ENCODE measurements around the gene CSNK1G1.
"Not testable (repeated sequence)": the region's sequence is repeated elsewhere in the genome, so short reads cannot be mapped to it uniquely, and the experiment has no call there.

Gene CSNK1G1

GRCh38 chr15:64235552-64235951 lies 120.4 kb downstream of the CSNK1G1 start:
- no peak for DNase-seq

DNA sequence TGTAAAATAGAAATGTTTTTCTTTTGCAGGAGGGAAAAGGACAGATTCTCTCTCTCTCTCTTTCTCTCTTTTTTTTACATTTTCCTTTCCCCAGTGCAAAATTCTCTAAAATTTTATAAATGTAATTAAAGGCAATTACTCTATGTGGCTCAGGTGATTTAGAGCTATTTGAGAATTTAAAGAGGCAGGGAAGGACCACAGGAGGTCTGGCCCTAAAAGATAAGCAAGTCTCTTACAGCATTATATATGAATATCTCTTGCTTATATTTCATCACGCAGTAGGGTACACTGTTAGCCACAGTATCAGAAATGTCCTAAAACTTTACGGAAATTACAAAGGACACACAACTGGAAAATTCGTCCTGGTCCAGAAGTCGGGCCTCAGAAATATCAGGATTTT lies 122.7 kb downstream of the CSNK1G1 start:
- no peak for DNase-seq

- DNase-seq = no peak
Measured at GRCh38 chr15:64232400-64232799, 123.6 kb downstream of the CSNK1G1 start.

- no peak for DNase-seq
Measured at GRCh38 chr15:64229129-64229724, 126.7 kb downstream of the CSNK1G1 start.

GRCh38 chr15:64225804-64226203 lies 130.2 kb downstream of the CSNK1G1 start:
- DNase-seq = no peak

GRCh38 chr15:64224511-64224910 lies 131.5 kb downstream of the CSNK1G1 start:
- DNase-seq = no peak

GRCh38 chr15:64223882-64224281 lies 132.1 kb downstream of the CSNK1G1 start:
- DNase-seq = no peak

DNA sequence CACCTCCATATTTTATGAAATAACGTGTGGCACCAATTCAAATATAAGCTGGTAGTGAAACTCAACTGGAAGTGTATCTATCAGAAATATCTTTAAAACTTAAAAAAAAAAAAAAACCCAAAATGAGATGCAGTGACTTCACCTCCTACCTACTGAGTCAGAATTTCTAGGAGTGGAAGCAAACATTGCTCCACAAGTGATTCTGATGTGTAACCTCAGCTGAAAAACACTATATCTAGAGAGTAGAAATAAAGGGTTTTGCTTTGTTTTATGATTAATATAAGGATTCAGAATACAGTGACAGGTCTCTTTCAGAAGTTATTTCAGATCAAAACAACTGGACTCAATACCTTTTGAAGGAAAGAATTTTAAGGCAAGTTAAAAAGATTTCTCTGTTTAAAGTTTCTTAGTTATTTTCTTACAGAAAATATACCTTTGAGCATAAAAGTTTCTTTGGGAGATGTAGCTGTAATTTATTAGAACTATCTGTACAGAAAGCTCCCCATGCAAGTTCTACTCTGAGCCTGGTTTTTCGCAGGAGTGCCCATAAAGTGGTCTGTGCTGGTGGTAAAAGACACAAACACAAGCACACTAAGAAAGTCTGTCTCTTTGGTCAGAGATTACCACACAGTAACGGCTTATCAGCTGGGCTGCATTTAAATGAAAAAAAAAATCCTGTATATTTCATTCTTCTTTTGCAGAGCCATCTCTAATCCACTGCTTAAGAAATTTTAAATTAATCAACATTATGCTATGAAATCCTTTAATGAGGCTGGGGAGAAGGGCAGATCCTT lies 133.2 kb downstream of the CSNK1G1 start:
- DNase-seq = no peak

GRCh38 chr15:64221911-64222310 lies 134.1 kb downstream of the CSNK1G1 start:
- DNase-seq = not testable (repeated sequence)

DNA sequence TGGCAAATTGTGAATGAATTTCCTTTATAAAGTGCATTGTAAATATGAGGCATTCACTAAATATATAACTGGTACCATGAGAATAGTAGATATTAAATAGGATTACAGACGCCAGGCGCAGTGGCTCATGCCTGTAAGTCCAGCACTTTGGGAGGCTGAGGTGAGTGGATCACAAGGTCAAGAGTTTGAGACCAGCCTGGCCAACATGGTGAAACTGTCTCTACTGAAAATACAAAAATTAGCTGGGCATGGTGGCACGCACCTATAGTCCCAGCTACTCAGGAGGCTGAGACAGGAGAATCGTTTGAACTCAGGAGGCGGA lies 138.6 kb downstream of the CSNK1G1 start:
- not testable (repeated sequence) for DNase-seq

DNA sequence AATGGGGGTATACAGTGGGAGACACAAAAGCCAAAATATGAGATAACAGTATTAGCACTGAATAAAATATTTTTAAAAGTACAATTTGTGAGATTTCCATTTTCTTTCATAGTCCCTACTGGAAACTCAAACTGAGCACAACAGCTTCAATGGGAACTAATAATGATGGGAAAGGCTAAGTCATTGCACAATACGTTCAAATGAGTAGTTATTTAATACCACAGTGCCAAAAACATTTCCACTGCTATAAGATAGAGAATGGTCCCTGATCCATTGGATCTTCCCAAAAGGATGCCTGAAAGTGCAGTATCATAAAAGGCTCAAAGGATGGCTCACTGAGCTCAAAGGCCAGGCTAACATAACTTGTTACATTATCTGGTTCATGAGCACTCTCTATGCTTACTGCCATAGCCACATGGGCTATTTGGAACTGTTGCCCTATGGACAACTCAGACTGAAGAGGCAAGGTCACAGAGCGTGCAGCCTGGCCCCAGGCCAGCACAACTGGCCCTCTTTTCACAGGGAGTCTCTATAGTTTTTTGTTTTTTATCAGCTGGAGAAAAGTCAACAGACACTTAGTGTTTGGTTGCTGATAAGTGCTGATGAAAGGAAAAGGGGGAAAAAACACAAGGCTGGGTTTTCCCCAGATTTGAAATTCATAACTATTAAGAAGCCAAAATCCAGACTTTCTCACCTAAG lies 139.1 kb downstream of the CSNK1G1 start:
- no peak for DNase-seq

DNA sequence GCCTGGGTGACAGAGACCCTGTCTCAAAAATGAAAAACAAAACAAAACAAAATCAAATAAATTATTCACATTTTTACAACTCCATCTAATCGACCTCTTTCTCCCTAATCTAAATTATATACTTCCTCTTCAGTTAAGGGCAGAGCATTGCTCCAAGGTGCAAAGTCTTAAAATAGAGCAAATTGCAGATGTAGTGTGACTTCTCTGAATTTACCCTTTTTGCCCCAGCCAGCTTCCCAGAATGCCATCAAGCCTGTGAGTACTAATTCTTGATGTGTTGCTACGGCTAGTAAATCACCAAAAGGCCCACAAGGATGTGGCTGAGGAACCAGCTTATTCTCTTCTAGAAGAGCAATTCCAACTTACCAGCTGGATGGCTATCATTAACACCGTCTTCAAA lies 139.8 kb downstream of the CSNK1G1 start:
- DNase-seq = no peak

- no peak for DNase-seq
Measured at GRCh38 chr15:64213646-64214045, 142.3 kb downstream of the CSNK1G1 start.

GRCh38 chr15:64211696-64212095 lies 144.3 kb downstream of the CSNK1G1 start:
- no peak for DNase-seq

DNA sequence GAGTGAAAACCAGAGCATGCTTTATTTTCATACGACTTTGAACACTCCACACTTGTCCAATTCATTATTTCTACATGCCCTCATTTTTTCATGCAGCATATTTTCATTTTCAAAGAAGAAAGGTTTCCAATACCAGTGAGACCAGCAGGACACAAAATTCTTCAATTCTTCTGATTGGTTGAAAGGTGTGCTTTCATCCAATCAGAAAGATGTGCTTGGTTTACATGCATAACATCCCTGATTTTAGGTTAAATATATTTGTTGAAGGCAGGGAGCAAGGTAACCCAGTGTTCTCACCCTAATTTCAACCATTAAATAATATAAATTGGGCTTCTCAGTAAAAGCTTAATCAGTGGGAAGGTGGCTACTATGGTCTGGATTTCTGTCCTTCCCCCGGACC lies 145.6 kb downstream of the CSNK1G1 start:
- no peak for DNase-seq

- no peak for DNase-seq
Measured at GRCh38 chr15:64209680-64210334, 146.2 kb downstream of the CSNK1G1 start.

GRCh38 chr15:64205202-64205601 lies 150.8 kb downstream of the CSNK1G1 start:
- no peak for DNase-seq

- no peak for DNase-seq
Measured at GRCh38 chr15:64197425-64197824, 158.5 kb downstream of the CSNK1G1 start.

DNA sequence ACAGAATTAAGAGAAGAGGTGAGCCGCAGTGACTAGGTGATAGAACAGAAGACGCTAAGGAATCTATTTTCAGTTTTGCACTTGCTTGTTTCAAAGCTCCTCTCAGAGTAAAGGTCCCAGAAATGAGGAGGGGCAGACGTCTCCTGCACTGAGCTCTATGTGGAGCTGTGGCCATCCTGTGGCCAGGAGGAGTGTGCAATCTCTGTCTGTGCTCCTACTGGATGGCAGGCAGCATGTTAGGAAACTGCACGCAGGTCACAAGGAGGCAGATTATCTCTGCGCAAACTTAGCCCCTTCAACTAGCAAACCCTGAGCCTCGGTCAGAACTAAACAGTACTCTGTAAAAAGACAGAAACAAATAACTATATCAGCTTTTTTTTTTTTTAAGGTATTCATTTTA lies 162.0 kb downstream of the CSNK1G1 start:
- DNase-seq = no peak

DNA sequence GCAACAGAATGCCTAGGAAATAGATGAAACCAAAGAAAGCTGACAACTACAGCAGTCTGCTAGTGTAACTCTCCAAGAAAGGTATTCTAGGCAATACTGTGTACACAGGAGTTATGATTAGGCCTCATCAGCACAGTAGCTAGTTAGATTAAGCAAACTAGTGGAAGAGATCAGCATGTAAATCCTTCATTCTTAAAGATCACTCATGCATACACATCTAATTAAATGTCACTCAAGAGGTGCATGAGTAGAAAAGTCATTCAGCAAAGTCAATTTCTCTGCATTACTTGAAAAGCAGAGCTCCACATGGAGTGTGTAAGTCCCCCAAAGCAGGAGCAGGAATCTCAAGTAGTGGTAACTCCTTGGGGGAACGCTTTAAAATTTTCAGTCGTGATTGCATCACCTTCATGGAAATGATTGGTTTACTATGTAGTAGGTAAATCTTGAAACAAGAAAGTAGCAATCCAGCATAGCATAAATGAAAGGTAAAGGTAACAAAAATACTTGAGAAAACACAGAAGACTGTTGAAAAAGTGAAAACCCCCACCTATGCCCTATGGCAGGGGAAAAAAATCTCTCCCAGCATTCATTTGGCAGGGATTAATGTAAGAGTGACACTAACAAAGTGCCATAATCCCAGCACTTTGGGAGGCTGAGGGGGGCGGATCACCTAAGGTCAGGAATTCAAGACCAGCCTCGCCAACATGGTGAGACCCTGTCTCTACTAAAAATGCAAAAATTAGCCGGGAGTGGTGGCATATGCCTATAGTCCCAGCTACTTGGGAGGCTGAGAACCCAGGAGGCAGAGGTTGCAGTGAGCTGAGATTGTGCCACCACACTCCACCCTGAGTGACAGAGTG lies 163.8 kb downstream of the CSNK1G1 start:
- DNase-seq = no peak

DNA sequence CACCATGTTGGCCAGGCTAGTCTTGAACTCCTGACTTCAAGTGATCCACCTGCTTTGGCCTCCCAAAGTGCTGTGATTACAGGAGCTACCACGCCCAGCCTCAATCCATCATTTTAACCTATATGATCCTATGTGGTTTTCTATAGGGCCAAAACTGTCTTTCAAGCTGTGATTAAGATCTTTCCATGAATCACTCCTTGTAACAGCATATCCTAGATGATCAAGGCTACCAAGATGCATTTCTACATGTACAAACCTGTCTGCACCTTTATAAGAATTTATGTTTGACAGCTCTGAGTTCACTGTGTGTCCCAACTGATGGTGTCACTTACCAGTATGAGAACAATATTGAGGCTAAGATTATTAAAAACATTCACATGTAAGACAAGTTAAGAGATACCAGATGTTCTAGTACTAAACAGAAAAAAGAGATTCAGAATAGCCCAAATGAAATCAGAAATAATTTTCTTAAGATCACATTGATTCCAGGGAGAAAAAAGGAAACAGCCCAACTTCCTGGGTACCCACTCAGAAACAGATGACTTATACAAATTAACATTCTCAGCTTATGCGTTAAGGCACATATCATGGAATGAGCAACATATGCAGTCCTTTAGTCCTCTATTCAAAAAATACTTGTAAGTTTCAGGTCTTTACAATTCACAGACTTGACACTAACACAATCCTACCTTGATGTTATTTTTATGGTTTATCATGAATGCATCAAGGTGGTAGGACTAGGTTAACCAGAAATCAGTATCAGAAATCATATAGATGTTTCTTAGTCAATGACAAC lies 168.4 kb downstream of the CSNK1G1 start:
- DNase-seq = no peak
